Left ventricle myocardium superior (tissue), 1 donor: ENCODE measurements around the gene OPN3. TPM values are rescaled to one million over a fixed set of nuclear protein-coding genes. Genes with fewer than 3 reads are reported as not detected.
A peak's percentile ranks its signal among the peaks of the same experiment; 100 is the strongest.

ENCODE experiments used
- ATAC-seq: fragments of 200-7000 bp; cut with Tn5 transposase; one replicate; pipeline ENCODE4 v1.9.1; 2020; ENCODE audit warnings: mild to moderate bottlenecking, moderate library complexity
- DNase-seq: peaks from one replicate; pipeline ENCODE4 v3.0.0-alpha.2; 2020
- intact Hi-C: fragments of 100-400 bp; cut with micrococcal nuclease; formaldehyde crosslinking; loops from one replicate; pipeline ENCODE4 v1.11.0; 2022
- total RNA-seq: library from RNA; stranded (reverse); fragmentation: NEBNext Ultra II Directional; extraction: Animal tissue kit (Norgen Biotek cat#: 25700); gene quantifications from one replicate; pipeline ENCODE4 v1.2.1, GENCODE V29; 2021
- donor health status: DM: no; HTN: yes; CAD: no; lungs with severe emphysema.

OPN3 gene
- total RNA-seq, 1 donor from 2014 or later: 4.3 TPM

DNA sequence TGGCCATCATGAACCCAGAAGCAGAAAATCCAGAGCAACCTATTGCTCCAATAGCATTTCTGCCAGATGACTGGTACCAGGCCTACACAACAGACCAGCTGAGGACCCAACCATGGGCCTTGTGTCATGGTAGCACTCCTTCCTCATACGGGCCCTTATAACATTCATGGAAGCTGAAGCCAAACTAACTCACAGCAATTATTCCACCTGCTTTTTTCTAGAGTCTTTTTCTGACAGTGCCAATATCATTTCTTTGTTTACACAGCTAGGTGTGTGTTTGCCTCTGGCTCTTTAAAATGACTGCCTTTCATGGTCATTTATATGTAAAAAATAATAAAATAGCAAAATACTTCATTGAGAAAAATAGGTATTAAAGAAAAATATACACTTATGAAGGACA is 8.0 kb upstream of the OPN3 start:
- ATAC-seq (no peak), DNase-seq (no peak)
- intact Hi-C loops: no loop called here

- intact Hi-C loops: no loop called here
- ATAC-seq: no peak
- no peak for DNase-seq
These were observed 7.5 kb upstream of the OPN3 start for GRCh38 chr1:241647658-241648057.

GRCh38 chr1:241646201-241646600 is 6.0 kb upstream of the OPN3 start:
- intact Hi-C loops: no loop called here
- no peak for ATAC-seq
- DNase-seq: no peak

- no peak for DNase-seq
- ATAC-seq: no peak
- intact Hi-C loops: no loop called here
These were observed 5.0 kb upstream of the OPN3 start for GRCh38 chr1:241645199-241645598.

DNA sequence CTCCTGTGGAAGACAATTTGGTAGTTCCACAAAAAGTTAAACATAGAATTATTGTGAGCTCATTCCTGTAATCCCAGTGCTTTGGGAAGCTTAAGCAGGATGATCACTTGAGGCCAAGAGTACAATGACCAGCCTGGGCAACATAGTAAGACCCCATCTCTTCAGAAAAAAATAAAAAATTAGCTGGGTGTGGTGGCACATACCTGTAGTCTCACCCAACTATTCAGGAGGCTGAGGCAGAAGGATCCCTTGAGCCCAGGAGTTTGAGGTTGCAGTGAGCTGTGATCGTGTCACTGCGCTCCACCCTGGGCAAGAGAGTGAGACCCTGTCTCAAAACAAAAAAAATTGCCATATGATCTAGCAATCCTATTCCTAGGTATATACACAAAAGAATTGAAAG is 4.1 kb upstream of the OPN3 start:
- intact Hi-C loops: no loop called here
- no peak for DNase-seq
- ATAC-seq: no peak

DNA sequence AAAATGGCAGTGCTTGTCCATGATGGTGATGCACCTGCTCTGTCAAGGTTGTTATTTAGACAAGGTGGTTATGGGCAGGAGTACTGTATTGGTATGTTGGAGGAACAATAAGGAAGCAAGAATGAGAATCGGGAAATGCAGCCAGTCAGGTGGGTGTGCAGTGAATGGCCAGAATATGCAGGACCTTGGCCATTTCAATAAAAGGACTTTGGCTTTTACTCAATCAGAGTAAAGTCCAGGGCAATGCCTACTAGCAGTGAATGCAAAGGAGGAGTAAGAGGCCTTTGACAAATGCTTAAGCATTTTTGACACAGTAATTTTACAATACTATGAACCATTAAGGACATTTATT is 2.4 kb upstream of the OPN3 start:
- no peak for DNase-seq
- intact Hi-C loops: no loop called here
- ATAC-seq: no peak

DNA sequence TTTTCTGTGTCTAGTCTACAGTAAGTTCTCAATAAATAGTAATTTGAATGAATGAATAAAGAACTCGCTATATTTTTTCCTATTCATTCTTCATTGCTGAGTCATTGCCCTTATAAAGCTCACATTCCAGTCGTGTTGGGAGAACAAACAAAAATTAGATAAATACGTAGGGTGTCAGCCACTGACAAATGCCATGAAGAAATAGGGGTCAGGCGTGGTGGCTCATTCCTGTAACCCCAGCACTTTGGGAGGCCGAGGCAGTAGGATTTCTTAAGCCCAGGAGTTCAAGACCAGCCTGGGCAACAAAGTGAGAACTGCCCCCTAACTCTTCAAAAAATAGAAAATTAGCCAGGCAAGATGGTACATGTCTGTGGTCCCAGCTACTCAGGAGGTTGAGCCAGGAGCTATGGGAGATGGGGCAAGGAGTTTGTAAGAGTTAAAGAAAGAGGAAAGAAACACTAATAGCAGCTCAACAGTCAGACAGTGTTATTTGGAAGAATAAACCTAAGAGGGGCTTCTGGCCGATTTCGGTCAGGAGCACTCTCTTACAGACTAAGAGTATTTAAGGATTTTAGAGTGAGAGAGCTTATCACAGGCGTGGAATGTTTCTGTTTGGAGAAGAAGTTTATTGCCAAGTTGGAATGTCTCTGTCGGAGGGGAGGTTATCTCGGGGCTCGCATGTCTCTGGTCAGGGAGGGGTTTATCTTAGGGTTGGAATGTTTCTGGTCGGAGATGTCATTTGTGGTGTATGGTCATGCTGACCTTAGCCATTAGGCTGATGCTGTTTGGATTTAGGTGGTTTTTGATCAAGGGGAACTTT is 1.8 kb upstream of the OPN3 start:
- DNase-seq (no peak), ATAC-seq (no peak)
- intact Hi-C loops: no loop called here

- no peak for ATAC-seq
- intact Hi-C loops: no loop called here
- DNase-seq: no peak
These were observed 876 bp upstream of the OPN3 start for GRCh38 chr1:241640867-241641622.

DNA sequence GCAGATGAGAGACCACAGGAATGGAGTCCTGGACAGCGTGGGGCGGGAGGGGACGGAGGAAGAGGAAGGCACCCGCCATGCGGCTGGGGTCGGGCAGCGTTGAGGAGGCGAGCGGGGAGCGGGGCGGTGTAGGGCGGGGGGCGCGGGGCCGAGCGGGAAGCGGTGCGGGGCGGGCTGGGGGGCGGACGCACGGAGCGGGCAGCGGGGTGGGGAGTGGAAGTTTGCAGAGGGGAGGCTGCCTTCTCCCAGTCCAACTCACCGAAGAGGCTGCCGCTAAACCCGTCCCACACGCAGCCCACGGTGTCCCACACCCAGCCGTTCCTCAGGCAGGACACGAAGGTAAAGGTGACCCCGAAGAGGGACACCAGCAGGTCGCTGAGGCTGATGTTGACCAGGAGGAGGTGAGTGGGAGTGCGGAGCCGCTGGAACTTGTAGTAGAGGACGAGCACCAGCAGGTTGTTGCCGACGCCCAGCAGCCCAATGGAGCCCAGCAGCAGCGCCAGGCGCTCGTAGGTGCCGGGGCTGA is 483 bp downstream of the OPN3 start:
- ATAC-seq (peak; percentile 27), DNase-seq (no peak)
- intact Hi-C loops: loop anchor here (10.0 kb wide), 1 partner anchor 115 kb away; no protein-coding TSS in a partner anchor

- intact Hi-C loops: loop anchor here (10.0 kb wide), 1 partner anchor 114 kb away; no protein-coding TSS in a partner anchor
- no peak for DNase-seq
These were observed 1.1 kb downstream of the OPN3 start for GRCh38 chr1:241638909-241639622.

DNA sequence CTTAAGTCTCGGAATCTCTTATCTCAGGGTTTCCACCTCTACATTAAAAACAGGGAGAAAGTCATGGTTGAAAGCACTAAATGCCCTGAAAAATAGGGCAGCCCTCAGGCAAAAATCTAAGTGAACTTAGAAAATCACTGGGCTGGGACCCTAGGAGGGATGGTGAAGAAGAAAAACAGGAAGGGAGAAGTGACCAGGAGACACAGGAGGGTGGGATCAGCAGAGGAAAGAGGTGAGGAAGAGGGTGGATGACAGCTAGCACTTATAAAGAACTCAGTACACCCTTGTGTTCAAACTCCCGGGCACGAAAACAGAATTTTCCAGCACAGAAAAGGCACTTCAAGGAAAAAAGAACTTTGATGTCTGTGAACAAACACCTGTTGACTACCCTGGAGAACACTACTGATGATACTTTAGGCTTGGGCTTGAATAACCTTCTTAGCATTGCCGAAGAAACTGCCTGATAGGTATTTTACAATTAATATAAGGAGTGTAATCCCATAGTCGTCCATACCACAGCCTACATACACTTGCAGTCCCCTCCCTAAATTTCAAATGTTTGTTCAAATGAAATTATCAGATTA is 2.0 kb downstream of the OPN3 start:
- intact Hi-C loops: loop anchor here (10.0 kb wide), 1 partner anchor 113 kb away; no protein-coding TSS in a partner anchor
- ATAC-seq (no peak), DNase-seq (no peak)

More at GRCh38 chr1:241638909-241639622, 1.1 kb downstream of the OPN3 start:
- no peak for ATAC-seq

GRCh38 chr1:241637604-241638003 is 2.6 kb downstream of the OPN3 start:
- intact Hi-C loops: loop anchor here (10.0 kb wide), 1 partner anchor 113 kb away; no protein-coding TSS in a partner anchor
- ATAC-seq: no peak

GRCh38 chr1:241637046-241637590 is 3.1 kb downstream of the OPN3 start:
- intact Hi-C loops: loop anchor here (10.0 kb wide), 1 partner anchor 112 kb away; no protein-coding TSS in a partner anchor
- ATAC-seq: no peak

More at GRCh38 chr1:241637604-241638003, 2.6 kb downstream of the OPN3 start:
- DNase-seq: no peak

DNA sequence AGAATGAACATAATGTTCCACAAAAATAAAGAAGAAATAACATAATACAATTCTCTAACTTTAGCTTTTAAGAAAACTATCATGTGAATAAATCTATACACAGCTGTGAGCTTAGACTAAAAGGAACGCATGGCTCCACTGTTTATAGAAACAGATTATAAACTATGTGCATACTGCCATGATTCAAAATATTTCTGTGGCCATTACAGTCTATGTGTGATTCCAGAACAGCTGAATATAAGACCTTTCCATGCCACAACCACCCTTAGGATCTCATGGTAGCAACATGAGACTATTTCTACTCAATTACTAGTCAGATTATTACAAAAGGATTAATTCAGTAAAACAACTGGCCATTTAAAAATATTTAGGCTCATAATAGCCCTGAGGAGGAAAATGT is 3.9 kb downstream of the OPN3 start:
- ATAC-seq (no peak), DNase-seq (no peak)
- intact Hi-C loops: loop anchor here (10.0 kb wide), 1 partner anchor 111 kb away; no protein-coding TSS in a partner anchor

More at GRCh38 chr1:241637046-241637590, 3.1 kb downstream of the OPN3 start:
- DNase-seq: no peak

- intact Hi-C loops: loop anchor here (10.0 kb wide), 1 partner anchor 111 kb away; no protein-coding TSS in a partner anchor
- DNase-seq (no peak), ATAC-seq (no peak)
These were observed 4.5 kb downstream of the OPN3 start for GRCh38 chr1:241635556-241636152.

DNA sequence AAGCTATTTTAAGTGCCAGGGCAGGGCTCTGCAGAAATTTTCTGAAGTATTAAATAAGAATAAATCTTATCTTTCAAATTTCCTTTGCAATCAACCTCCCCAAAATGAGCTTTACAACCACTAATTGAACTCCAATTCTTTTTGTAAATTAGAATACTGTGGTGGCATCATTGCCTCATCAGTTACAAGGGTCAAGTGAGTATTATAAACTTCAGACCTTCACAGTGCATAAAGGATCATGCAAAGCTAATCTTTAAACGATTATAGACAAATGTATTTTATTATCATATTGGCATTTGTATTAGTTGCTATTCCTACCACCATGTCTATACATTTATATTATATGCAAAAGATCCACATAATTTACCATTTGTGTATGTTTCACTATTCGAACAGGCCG is 7.2 kb downstream of the OPN3 start:
- no peak for DNase-seq
- ATAC-seq: no peak
- intact Hi-C loops: loop anchor here (10.0 kb wide), 1 partner anchor 108 kb away; no protein-coding TSS in a partner anchor

- intact Hi-C loops: loop anchor here (10.0 kb wide), 1 partner anchor 107 kb away; no protein-coding TSS in a partner anchor
- ATAC-seq: no peak
- no peak for DNase-seq
These were observed 8.5 kb downstream of the OPN3 start for GRCh38 chr1:241631674-241632073.

DNA sequence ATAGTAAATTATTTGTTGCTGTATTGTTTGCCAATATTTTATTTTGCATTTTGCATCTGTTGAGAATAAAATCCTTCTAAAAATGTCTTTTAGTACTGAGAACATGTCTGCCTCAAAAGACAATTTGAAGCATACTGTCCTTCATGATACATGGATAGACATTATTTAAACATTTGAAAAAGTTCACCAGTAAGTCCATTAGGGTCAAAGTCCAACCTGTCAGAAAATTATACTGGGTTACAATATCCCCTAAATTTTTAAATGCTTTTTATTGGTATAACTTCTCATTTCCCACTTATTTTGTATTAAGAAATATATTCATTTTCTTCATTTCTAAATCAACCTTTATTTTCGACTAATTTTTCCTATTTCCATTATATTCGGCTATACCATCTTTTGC is 9.3 kb downstream of the OPN3 start:
- ATAC-seq (no peak), DNase-seq (no peak)
- intact Hi-C loops: loop anchor here (10.0 kb wide), 1 partner anchor 106 kb away; no protein-coding TSS in a partner anchor
